HepG2 (cell line): Measurements from ENCODE around the gene BCAS1. TPM values are rescaled to one million over a fixed set of nuclear protein-coding genes. Genes with fewer than 3 reads are reported as not detected.

ENCODE experiments used
- DMAP1 ChIP-seq: IDR thresholded peaks from 2 replicates; pipeline ENCODE4 v1.6.1; 2016
- FOXK2 ChIP-seq: fragments of 450-650 bp; IDR thresholded peaks from 2 replicates; pipeline ENCODE4 v1.6.1; 2016
- GLMP ChIP-seq: sonication (generic); formaldehyde crosslinking; IDR thresholded peaks from 2 replicates; pipeline ENCODE4 v1.9.0; 2021; ENCODE audit warnings: missing genetic modification reagents, mild to moderate bottlenecking, borderline replicate concordance
- HNRNPUL1 ChIP-seq: fragments of 200-400 bp; formaldehyde crosslinking; IDR thresholded peaks from 2 replicates; pipeline ENCODE4 v1.6.1; 2017; ENCODE audit warnings: low read depth, mild to moderate bottlenecking, low read length, moderate library complexity
- HOXD1 ChIP-seq: sonication (generic); formaldehyde crosslinking; IDR thresholded peaks from 2 replicates; pipeline ENCODE4 v1.5.0; 2020; ENCODE audit warnings: missing genetic modification reagents
- KDM5B ChIP-seq: sonication (generic); formaldehyde crosslinking; IDR thresholded peaks from 2 replicates; pipeline ENCODE4 v1.4.0; 2020; ENCODE audit warnings: missing genetic modification reagents, mild to moderate bottlenecking, borderline replicate concordance
- MXI1 ChIP-seq: IDR thresholded peaks from 3 replicates; pipeline ENCODE4 v1.6.1; 2012; ENCODE audit warnings: low read depth, low read length, inconsistent platforms, borderline replicate concordance
- PATZ1 ChIP-seq: sonication (generic); formaldehyde crosslinking; IDR thresholded peaks from 2 replicates; pipeline ENCODE4 v1.4.0; 2020; ENCODE audit warnings: missing genetic modification reagents
- SNAPC2 ChIP-seq: sonication (generic); formaldehyde crosslinking; IDR thresholded peaks from 2 replicates; pipeline ENCODE4 v1.8.1; 2022; ENCODE audit warnings: mild to moderate bottlenecking, missing genetic modification reagents
- YEATS4 ChIP-seq: sonication (generic); formaldehyde crosslinking; IDR thresholded peaks from 2 replicates; pipeline ENCODE4 v1.4.0; 2020; ENCODE audit warnings: missing genetic modification reagents, borderline replicate concordance
- ZBED4 ChIP-seq: sonication (generic); formaldehyde crosslinking; IDR thresholded peaks from 2 replicates; pipeline ENCODE4 v1.4.0; 2020; ENCODE audit warnings: missing genetic modification reagents, borderline replicate concordance
- ZBTB7A ChIP-seq: sonication (generic); formaldehyde crosslinking; IDR thresholded peaks from 2 replicates; pipeline ENCODE4 v1.8.0; 2022; ENCODE audit warnings: mild to moderate bottlenecking, missing genetic modification reagents
- ZNF234 ChIP-seq: sonication (generic); formaldehyde crosslinking; conservative IDR thresholded peaks from 2 replicates; pipeline ENCODE4 v1.5.1; 2020; ENCODE audit warnings: mild to moderate bottlenecking, missing genetic modification reagents
- ZNF251 ChIP-seq: sonication (generic); formaldehyde crosslinking; IDR thresholded peaks from 2 replicates; pipeline ENCODE4 v1.9.0; 2021; ENCODE audit warnings: mild to moderate bottlenecking, missing genetic modification reagents
- ZNF335 ChIP-seq: sonication (generic); formaldehyde crosslinking; IDR thresholded peaks from 2 replicates; pipeline ENCODE4 v1.4.0; 2020; ENCODE audit warnings: missing genetic modification reagents
- ZNF720 ChIP-seq: sonication (generic); formaldehyde crosslinking; IDR thresholded peaks from 2 replicates; pipeline ENCODE4 v1.4.0; 2020; ENCODE audit warnings: missing genetic modification reagents
- ZNF761 ChIP-seq: sonication (generic); formaldehyde crosslinking; conservative IDR thresholded peaks from 2 replicates; pipeline ENCODE4 v1.4.0; 2020; ENCODE audit warnings: mild to moderate bottlenecking, missing genetic modification reagents
- ZUFSP ChIP-seq: sonication (generic); formaldehyde crosslinking; IDR thresholded peaks from 2 replicates; pipeline ENCODE4 v1.9.0; 2021; ENCODE audit warnings: missing genetic modification reagents, mild to moderate bottlenecking, borderline replicate concordance
- polyA plus RNA-seq, 8 experiments: library from polyadenylated mRNA; depleted of rRNA in 3 of 8; stranded (reverse) in 7 of 8; unstranded in 1 of 8; fragments of >200 nt; fragmentation: Illumina TruSeq in 4 of 8; extraction: Trizol in 4 of 8; gene quantifications; 2 replicates each; pipeline versions ENCODE4 v1.2.1 to v1.2.3, GENCODE V29; 2011 to 2016; ENCODE audit warnings: low read depth in 4 of 8, missing spikeins in 1 of 8, mixed read lengths in 1 of 8; ENCODE audit not compliant: insufficient read depth in 1 of 8
- total RNA-seq, 5 experiments: library from RNA; depleted of rRNA; stranded (reverse); fragments of >200 nt; fragmentation: Illumina TruSeq; extraction: Trizol; gene quantifications; 2 replicates each; pipeline ENCODE4 v1.2.3, GENCODE V29; 2016; ENCODE audit warnings: low read depth in 1 of 5
- TF ChIP-seq, protein P1 (sequence below): sonication (generic); formaldehyde crosslinking; conservative IDR thresholded peaks from 2 replicates; pipeline ENCODE4 v1.4.0; 2020; ENCODE audit warnings: missing genetic modification reagents

BCAS1 gene
- total and polyA plus RNA-seq, 2 of the 13 experiments (the other 11 are each of a cell fraction or from before 2014, with no cell fraction given): 0.55 to 0.91 TPM

- TF ChIP-seq HOXD1 (CRISPR knock-in tag) (peak; percentile 30; the same call in 1 of the 2 replicates), YEATS4 (CRISPR knock-in tag) (peak; percentile 61), SNAPC2 (CRISPR knock-in tag) (peak; percentile 8; the same call in 1 of the 2 replicates), ZNF234 (CRISPR knock-in tag) (no peak), ZUFSP (CRISPR knock-in tag) (no peak), MXI1 (peak; percentile 69; the same call in 1 of the 3 replicates), ZNF335 (CRISPR knock-in tag) (0 out of 2 replicates have a peak, but pooled peaks have one; percentile 8), ZNF251 (CRISPR knock-in tag) (no peak), ZBED4 (CRISPR knock-in tag) (peak; percentile 16; the same call in 1 of the 2 replicates), ZBTB7A (CRISPR knock-in tag) (no peak), DMAP1 (no peak; the same call in 1 of the 2 replicates), HNRNPUL1 (no peak), PATZ1 (CRISPR knock-in tag) (peak; percentile 33; the same call in 1 of the 2 replicates), FOXK2 (no peak), KDM5B (no peak), ZNF720 (CRISPR knock-in tag) (no peak), ZNF761 (no peak), GLMP (CRISPR knock-in tag) (no peak)
- TF ChIP-seq, protein P1, sequence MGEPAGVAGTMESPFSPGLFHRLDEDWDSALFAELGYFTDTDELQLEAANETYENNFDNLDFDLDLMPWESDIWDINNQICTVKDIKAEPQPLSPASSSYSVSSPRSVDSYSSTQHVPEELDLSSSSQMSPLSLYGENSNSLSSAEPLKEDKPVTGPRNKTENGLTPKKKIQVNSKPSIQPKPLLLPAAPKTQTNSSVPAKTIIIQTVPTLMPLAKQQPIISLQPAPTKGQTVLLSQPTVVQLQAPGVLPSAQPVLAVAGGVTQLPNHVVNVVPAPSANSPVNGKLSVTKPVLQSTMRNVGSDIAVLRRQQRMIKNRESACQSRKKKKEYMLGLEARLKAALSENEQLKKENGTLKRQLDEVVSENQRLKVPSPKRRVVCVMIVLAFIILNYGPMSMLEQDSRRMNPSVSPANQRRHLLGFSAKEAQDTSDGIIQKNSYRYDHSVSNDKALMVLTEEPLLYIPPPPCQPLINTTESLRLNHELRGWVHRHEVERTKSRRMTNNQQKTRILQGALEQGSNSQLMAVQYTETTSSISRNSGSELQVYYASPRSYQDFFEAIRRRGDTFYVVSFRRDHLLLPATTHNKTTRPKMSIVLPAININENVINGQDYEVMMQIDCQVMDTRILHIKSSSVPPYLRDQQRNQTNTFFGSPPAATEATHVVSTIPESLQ (CRISPR knock-in tag): no peak
These were observed 32.8 kb upstream of the BCAS1 start (continued) for GRCh38 chr20:54103067-54103761.
